ENCODE results near the gene SRGAP2C.
A peak's percentile ranks its signal among the peaks of the same experiment; 100 is the strongest.
"Not testable (repeated sequence)": the region's sequence is repeated elsewhere in the genome, so short reads cannot be mapped to it uniquely, and the experiment has no call there.

The SRGAP2C gene

GRCh38 chr1:121389895-121390560, 205.3 kb downstream of the SRGAP2C start:
- not testable (repeated sequence) for DNase-seq

- DNase-seq, result not testable (repeated sequence)
Measured at GRCh38 chr1:121392130-121392529, 207.4 kb downstream of the SRGAP2C start.

- peak; percentile 1 for DNase-seq
Measured at GRCh38 chr1:121395718-121396201, 211.0 kb downstream of the SRGAP2C start.

GRCh38 chr1:121396335-121397081, 211.7 kb downstream of the SRGAP2C start:
- DNase-seq, result peak; percentile 20

- not testable (repeated sequence) for DNase-seq
Measured at GRCh38 chr1:121397101-121397500, 212.3 kb downstream of the SRGAP2C start.

GRCh38 chr1:121399193-121399592, 214.4 kb downstream of the SRGAP2C start:
- not testable (repeated sequence) for DNase-seq

GRCh38 chr1:121400108-121400507, 215.3 kb downstream of the SRGAP2C start:
- not testable (repeated sequence) for DNase-seq

- not testable (repeated sequence) for DNase-seq
Measured at GRCh38 chr1:121400541-121401310, 216.0 kb downstream of the SRGAP2C start.

- DNase-seq, result peak; percentile 16
Measured at GRCh38 chr1:121401375-121401955, 216.7 kb downstream of the SRGAP2C start.

GRCh38 chr1:121403254-121403653, 218.5 kb downstream of the SRGAP2C start:
- not testable (repeated sequence) for DNase-seq

GRCh38 chr1:121408354-121408753, 223.6 kb downstream of the SRGAP2C start:
- DNase-seq, result no peak

GRCh38 chr1:121413821-121414220, 229.0 kb downstream of the SRGAP2C start:
- no peak for DNase-seq

- no peak for DNase-seq
Measured at GRCh38 chr1:121414905-121415304, 230.1 kb downstream of the SRGAP2C start.

- no peak for DNase-seq
Measured at GRCh38 chr1:121417325-121417923, 232.6 kb downstream of the SRGAP2C start.

GRCh38 chr1:121418369-121419049, 233.7 kb downstream of the SRGAP2C start:
- no peak for DNase-seq

- DNase-seq, result not testable (repeated sequence)
Measured at GRCh38 chr1:121419050-121419615, 234.4 kb downstream of the SRGAP2C start.

GRCh38 chr1:121421490-121421889, 236.7 kb downstream of the SRGAP2C start:
- DNase-seq, result not testable (repeated sequence)

- not testable (repeated sequence) for DNase-seq
Measured at GRCh38 chr1:121423956-121424355, 239.2 kb downstream of the SRGAP2C start.

GRCh38 chr1:121433517-121433916, 248.7 kb downstream of the SRGAP2C start:
- not testable (repeated sequence) for DNase-seq

GRCh38 chr1:121438862-121439261, 254.1 kb downstream of the SRGAP2C start:
- not testable (repeated sequence) for DNase-seq

GRCh38 chr1:121440993-121441392, 256.2 kb downstream of the SRGAP2C start:
- DNase-seq, result no peak
